ENCODE data around the gene NXPE4.
"Not testable (repeated sequence)": the region's sequence is repeated elsewhere in the genome, so short reads cannot be mapped to it uniquely, and the experiment has no call there.

Gene NXPE4

DNA sequence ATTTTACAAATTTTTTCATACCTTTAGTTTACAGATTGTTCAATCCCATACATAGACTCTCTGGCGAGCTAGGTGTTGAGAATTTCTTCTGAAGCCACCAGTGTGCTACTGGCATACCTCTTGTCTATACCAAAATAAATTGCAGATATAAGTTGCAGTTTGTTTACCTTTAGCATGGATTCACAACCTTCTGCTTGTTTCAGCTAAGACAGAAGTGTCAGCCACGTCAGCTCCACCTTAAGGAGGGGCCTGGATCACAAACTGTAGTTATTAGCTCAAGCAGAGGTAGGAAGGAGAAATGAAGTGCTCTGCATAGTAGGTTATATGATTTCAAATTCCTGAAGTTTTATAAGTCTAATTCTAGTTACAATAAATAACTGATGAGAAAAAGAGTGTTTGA lies at the start of gene NXPE4:
TSS of gene NXPE4 (minus strand) at position 216 of the 400 bp plus-strand sequence. CDS start 1,027 bp downstream, outside the sequence.
- no peak for DNase-seq (ENCODE audit: low read depth, low spot score)

- DNase-seq (ENCODE audit: low read depth, low spot score) = not testable (repeated sequence)
Observed at GRCh38 chr11:114639440-114639839, 43.9 kb upstream of the NXPE4 start.

DNA sequence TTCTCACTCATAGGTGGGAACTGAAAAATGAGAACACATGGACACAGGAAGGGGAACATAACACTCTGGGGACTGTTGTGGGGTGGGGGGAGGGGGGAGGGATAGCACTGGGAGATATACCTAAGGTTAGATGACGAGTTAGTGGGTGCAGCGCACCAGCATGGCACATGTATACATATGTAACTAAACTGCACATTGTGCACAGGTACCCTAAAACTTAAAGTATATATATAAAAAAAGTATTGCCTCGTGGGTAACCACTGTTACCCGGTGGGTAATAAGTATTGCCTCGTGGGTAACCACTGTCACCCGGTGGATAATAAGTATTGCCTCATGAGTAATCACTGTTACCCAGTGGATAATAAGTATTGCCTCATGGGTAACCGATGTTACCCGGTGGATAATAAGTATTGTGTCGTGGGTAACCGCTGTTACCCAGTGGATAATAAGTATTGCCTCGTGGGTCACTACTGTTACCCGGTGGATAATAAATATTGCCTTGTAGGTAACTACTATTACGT lies 35.9 kb upstream of the NXPE4 start:
- DNase-seq (ENCODE audit: low read depth, low spot score) = not testable (repeated sequence)

DNA sequence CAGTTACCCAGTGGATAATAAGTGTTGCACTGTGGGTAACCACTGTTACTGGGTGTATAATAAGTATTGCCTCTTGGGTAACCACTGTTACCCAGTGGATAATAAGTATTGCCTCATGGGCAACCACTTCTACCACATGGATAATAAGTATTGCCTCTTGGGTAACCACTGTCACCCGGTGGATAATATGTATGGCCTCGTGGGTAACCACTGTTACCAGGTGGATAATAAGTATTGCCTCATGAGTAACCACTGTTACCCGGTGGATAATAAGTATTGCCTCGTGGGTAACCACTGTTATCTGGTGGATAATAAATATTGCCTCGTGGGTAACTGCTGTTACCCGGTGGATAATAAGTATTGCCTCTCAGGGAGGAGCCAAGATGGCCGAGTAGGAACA lies 29.7 kb upstream of the NXPE4 start:
- DNase-seq (ENCODE audit: low read depth, low spot score) = no peak

DNA sequence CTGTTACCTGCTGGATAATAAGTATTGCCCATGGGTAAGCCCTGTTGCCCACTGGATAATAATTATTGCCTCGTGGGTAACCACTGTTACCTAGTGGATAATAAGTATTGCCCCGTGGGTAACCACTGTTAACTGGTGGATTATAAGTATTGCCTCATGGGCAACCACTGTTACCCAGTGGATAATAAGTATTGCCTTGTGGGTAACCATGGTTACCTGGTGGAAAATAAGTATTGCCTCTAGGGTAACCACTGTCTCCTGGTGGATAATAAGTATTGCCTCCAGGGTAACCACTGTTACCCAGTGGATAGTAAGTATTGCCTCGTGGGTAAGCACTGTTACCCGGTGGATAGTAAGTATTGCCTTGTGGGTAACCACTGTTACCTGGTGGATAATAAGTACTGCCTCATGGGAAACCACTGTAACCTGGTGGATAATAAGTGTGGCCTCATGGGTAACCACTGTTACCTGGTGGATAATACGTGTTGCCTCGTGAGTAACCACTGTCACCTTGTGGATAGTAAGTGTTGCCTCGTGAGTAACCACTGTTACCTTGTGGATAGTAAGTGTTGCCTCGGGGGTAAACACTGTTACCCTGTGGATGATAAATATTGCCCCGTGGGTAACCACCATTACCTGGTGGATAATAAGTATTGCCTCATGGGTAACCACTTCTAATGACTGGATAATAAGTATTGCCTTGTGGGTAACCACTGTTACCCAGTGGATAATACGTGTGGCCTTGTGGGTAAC lies 29.0 kb upstream of the NXPE4 start:
- DNase-seq (ENCODE audit: low read depth, low spot score) = no peak

- no peak for DNase-seq (ENCODE audit: low read depth, low spot score)
Observed at GRCh38 chr11:114623720-114624119, 28.1 kb upstream of the NXPE4 start.

GRCh38 chr11:114622858-114623257 lies 27.3 kb upstream of the NXPE4 start:
- no peak for DNase-seq (ENCODE audit: low read depth, low spot score)

DNA sequence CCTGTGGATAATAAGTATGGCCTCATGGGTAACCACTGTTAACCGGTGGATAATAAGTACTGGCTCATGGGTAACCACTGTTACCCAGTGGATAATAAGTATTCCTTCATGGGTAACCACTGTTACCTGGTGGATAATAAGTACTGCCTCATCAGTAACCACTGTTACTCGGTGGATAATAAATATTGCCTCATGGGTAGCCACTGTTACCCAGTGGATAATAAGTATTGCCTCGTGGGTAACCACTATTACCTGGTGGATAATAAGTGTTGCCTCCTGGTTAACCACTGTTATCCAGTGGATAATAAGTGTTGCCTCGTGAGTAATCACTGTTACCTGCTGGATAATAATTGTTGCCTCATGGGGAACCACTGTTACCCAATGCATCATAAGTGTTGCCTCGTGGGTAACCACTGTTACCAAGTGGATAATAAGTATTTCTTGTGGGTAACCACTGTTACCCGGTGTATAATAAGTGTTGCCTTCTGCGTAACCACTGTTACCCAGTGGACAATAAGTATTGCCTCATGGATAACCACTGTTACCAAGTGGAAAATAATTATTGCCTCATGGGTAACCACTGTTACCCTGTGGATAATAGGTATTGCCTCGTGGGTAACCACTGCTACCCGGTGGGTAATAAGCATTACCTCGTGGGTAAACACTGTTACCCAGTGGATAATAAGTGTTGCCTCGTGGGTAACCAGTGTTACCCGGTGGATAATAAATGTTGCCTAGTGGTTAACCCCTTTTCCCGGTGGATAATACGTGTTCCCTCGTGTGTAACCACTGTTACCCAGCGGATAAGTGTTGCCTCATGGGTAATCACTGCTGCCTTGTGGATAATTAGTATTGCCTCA lies 26.6 kb upstream of the NXPE4 start:
- no peak for DNase-seq (ENCODE audit: low read depth, low spot score)

- DNase-seq (ENCODE audit: low read depth, low spot score) = no peak
Observed at GRCh38 chr11:114621072-114621471, 25.5 kb upstream of the NXPE4 start.

DNA sequence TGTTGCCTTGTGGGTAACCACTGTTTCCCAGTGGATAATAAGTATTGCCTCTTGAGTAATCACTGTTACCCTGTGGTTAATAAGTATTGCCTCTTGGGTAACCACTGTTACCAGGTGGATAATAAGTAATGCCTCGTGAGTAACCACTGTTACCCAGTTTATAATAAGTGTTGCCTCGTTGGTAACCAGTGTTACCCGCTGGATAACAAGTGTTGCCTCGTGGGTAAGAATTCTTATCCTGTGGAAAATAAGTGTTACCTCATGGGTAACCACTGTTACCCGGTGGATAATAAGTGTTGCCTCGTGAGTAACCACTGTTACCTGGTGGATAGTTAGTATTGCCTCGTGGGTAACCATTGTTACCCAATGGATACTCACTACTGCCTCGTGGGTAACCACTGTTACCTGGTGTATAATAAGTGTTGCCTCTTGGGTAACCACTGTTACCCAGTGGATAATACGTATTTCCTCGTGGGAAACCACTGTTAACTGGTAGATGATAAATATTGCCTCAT lies 24.1 kb upstream of the NXPE4 start:
- DNase-seq (ENCODE audit: low read depth, low spot score) = no peak

GRCh38 chr11:114618139-114618538 lies 22.6 kb upstream of the NXPE4 start:
- DNase-seq (ENCODE audit: low read depth, low spot score) = no peak

DNA sequence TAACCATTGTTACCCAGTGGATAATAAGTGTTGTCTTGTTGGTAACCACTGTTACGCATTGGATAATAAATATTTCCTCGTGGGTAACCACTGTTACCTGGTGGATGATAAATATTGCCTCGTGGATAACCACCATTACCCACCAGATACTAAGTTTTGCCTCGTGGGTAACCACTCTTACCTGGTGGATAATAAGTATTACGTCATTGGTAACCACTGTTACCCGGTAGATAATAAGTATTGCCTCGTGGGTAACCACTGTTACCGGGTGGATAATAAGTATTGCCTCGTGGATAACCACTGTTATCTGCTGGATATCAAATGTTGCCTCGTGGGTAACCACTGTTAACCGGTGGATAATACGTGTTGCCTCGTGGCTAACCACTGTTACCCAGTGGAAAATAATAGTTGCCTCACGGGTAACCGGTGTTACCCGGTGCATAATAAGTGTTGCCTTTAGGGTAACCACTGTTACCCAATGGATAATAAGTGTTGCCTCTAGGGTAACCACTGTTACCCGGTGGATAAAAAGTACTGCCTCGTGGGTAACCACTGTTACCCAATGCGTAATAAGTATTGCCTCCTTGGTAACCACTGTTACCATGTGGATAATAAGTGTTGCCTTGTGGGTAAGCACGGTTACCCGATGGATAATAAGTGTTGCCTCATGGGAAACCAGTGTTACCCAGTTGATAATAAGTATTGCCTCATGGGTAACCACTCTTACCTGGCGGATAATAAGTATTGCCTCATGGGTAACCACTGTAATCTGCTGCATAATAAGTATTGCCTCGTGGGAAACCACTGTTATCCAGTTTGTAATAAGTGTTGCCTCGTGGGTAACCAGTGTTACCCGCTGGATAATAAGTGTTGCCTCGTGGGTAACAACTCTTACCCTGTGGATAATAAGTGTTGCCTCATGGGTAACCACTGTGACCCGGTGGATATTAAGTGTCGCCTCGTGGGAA lies 21.9 kb upstream of the NXPE4 start:
- no peak for DNase-seq (ENCODE audit: low read depth, low spot score)

DNA sequence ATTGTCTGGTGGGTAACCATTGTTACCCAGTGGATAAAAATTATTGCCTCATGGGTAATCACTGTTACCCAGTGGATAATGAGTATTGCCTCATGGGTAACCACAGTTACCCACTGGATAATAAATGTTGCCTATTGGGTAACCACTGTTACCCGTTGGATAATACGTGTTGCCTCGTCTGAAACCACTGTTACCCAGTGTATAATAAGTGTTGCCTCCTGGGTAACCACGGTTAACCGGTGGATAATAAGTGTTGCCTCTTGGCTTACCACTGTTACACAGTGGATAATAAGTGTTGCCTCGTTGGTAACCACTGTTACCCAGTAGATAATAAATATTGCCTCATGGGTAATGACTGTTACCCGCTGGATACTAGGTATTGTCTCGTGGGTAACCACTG lies 20.9 kb upstream of the NXPE4 start:
- no peak for DNase-seq (ENCODE audit: low read depth, low spot score)

DNA sequence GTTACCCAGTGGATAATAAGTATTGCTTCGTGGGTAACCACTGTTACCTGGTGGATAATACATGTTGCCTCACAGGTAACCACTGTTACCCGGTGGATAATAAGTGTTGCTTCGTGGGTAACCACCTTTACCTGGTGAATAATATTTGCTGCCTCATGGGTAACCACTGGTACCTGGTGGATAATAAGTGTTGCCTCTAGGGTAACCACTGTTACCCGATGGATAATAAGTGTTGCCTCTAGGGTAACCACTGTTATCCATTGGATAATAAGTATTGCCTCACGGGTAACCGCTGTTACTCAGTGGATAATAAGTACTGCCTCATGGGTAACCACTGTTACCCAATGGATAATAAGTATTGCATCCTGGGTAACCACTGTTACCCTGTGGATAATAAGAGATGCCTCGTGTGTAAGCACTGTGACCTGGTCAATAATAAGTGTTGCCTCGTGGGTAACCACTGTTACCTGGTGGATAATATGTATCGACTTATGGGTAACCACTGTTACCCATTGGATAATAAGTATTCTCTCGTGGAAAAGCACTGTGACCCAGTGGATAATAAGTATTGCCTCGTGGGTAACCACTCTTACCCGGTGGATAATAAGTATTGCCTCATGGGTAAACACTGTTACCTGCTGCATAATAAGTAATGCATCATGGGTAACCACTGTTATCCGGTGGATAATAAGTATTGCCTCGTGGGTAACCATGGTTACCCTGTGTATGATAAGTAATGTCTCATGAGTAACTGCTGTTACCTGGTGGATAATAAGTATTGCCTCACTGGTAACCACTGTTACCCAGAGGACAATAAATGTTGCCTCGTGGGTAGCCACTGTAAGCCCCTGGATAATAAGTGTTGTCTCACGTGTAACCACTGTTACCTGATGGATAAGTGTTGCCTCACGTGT lies 20.1 kb upstream of the NXPE4 start:
- DNase-seq (ENCODE audit: low read depth, low spot score) = no peak

DNA sequence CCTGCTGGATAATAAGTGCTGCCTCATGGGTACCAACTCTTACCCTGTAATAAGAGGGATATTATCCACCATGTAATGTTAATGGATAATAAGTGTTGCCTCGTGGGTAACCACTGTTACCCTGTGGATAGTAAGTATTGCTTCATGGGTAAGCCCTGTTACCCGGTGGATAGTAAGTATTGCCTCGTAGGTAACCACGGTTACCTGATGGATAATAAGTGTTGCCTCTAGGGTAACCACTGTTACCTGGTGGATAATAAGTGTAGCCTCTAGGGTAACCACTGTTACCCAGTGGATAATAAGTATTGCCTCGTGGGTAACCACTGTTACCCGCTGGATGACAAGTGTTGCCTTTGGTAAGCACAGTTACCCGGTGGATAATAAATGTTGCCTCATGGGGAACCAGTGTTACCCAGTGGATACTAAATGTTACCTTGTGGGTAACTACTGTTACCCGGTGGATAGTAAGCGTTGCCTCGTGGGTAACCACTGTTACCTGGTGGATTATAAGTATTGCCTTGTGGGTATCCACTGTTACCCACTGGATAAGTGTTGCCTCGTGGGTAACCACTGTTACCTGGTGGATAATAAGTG lies 18.6 kb upstream of the NXPE4 start:
- no peak for DNase-seq (ENCODE audit: low read depth, low spot score)

DNA sequence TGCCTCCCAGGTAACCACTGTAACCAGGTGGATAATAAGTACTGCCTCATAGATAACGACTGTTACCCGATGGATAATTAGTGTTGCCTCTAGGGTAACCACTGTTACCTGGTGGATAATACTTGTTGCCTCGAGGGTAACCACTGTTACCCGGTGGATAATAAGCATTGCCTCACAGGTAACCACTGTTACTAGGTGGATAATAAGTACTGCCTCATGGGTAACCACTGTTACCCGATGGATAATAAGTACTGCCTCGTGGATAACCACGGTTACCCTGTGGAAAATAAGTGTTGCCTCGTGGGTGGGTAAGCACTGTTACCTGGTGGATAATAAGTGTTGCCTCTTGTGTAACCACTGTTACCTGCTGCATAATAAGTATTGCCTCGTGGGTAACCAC lies 17.5 kb upstream of the NXPE4 start:
- DNase-seq (ENCODE audit: low read depth, low spot score) = not testable (repeated sequence)

DNA sequence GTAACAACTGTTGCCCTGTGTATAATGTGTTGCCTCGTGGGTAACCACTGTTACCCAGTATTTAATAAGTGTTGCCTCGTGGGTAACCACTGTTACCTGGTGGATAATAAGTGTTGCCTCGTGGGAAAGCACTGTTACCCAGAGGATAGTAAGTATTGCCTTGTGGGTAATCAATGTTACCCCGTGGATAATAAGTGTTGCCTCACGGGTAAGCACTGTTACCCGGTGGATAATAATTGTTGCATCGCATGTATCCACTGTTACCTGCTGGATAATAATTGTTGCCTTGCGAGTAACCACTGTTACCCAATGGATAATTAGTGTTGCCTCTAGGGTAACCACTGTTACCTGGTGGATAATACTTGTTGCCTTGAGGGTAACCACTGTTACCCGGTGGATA lies 17.1 kb upstream of the NXPE4 start:
- DNase-seq (ENCODE audit: low read depth, low spot score) = no peak

DNA sequence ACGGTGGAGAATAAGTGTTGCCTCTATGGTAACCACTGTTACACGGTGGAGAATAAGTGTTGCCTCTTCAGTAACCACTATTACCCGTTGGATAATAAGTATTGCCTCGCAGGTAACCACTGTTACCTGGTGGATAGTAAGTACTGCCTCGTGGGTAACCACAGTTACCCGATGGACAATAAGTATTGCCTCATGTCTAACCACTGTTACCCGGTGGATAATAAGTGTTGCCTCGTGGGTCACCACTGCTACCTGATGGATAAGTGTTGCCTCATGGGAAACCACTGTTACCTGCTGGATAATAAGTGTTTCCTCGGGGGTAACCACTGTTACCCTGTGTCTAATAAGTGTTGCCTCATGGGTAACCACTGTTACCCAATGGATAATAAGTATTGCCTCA lies 16.6 kb upstream of the NXPE4 start:
- not testable (repeated sequence) for DNase-seq (ENCODE audit: low read depth, low spot score)

DNA sequence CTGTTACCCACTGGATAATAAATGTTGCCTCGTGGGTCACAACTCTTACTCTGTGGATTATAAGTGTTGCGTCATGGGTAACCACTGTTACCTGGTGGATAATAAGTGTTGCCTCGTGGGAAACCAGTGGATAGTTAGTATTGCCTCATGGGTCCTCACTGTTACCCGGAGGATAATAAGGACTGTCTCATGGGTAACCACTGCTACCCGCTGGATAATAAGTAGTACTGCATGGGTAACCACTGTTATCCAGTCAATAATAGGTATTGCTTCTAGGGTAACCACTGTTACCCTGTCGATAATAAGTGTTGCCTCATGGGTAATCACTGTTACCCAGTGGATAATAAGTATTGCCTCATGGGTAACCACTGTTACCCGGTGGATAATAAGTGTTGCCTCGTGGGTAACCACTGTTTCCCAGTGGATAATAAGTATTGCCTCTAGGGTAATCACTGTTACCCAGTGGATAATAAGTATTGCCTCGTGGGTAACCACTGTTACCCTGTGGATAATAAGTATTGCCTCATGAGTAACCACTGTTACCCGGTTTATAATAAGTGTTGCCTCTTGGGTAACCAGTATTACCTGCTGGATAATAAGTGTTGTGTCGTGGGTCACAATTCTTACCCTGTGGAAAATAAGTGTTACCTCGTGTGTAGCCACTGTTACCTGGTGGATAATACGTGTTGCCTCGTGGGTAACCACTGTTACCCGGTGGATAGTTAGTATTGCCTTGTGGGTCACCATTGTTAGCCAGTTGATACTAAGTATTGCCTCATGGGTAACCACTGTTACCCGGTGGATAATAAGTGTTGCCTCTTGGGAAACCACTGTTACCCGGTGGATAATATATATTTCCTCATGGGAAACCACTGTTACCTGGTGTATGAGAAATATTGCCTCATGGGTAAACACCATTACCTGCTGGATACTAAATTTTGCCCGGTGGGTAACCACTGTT lies 15.7 kb upstream of the NXPE4 start:
- no peak for DNase-seq (ENCODE audit: low read depth, low spot score)
